Measurements from ENCODE around the gene PLAC8L1. TPM values are rescaled to one million over a fixed set of nuclear protein-coding genes. Genes with fewer than 3 reads are reported as not detected.
"Not testable (repeated sequence)": the region's sequence is repeated elsewhere in the genome, so short reads cannot be mapped to it uniquely, and the experiment has no call there.

Gene PLAC8L1
- total RNA-seq, 2 donors from 2014 or later: not detected

- Histone ChIP-seq H3K36me3 (peaks cover 68% of the 10 kb centered on the region), H3K4me3 (no peak overlapping the region), H3K9me3 (no peaks in the 10 kb centered on the region), H3K27me3 (no peaks in the 10 kb centered on the region), H3K27ac (no peak overlapping the region), H3K4me1 (peaks cover 0 to 5% of the 10 kb centered on the region in 2 donors)
- TF ChIP-seq CTCF (IDR thresholded peaks at IDR 0.05): no peak
- no peak for DNase-seq (ENCODE audit: low spot score)
These were observed 12.9 kb upstream of the PLAC8L1 start for GRCh38 chr5:146118322-146118721.

- H3K36me3 ChIP-seq: peaks cover 65% of the 10 kb centered on the region
- H3K4me3 ChIP-seq; H3K9me3 ChIP-seq; DNase-seq (ENCODE audit: low spot score); H3K27ac ChIP-seq; H3K27me3 ChIP-seq; H3K4me1 ChIP-seq: not testable (repeated sequence)
These were observed 11.8 kb upstream of the PLAC8L1 start for GRCh38 chr5:146117216-146117615.

GRCh38 chr5:146116361-146116760 lies 11.0 kb upstream of the PLAC8L1 start:
- no peaks in the 10 kb centered on the region for H3K9me3 ChIP-seq
- no peak for TF ChIP-seq CTCF (IDR thresholded peaks at IDR 0.05)
- peaks cover 57% of the 10 kb centered on the region for H3K36me3 ChIP-seq
- H3K27me3 ChIP-seq: no peaks in the 10 kb centered on the region
- H3K4me1 ChIP-seq: peaks cover 0 to 5% of the 10 kb centered on the region in 2 donors
- no peak for DNase-seq (ENCODE audit: low spot score)
- H3K27ac ChIP-seq: no peak overlapping the region
- no peak overlapping the region for H3K4me3 ChIP-seq

GRCh38 chr5:146112476-146112875 lies 7.1 kb upstream of the PLAC8L1 start:
- H3K27ac ChIP-seq: no peak overlapping the region
- no peak for DNase-seq (ENCODE audit: low spot score)
- no peaks in the 10 kb centered on the region for H3K9me3 ChIP-seq
- H3K36me3 ChIP-seq: peaks cover 19% of the 10 kb centered on the region
- no peak overlapping the region for H3K4me3 ChIP-seq
- H3K4me1 ChIP-seq: peaks cover 0 to 5% of the 10 kb centered on the region in 2 donors
- H3K27me3 ChIP-seq: no peaks in the 10 kb centered on the region
- no peak for TF ChIP-seq CTCF (IDR thresholded peaks at IDR 0.05)

GRCh38 chr5:146111409-146111808 lies 6.0 kb upstream of the PLAC8L1 start:
- TF ChIP-seq CTCF (IDR thresholded peaks at IDR 0.05): no peak
- Histone ChIP-seq H3K9me3 (no peaks in the 10 kb centered on the region), H3K36me3 (peaks cover 19% of the 10 kb centered on the region), H3K27me3 (no peaks in the 10 kb centered on the region), H3K4me3 (no peak overlapping the region), H3K27ac (no peak overlapping the region), H3K4me1 (peaks cover 0 to under 1% of the 10 kb centered on the region in 2 donors)
- no peak for DNase-seq (ENCODE audit: low spot score)

GRCh38 chr5:146109379-146109778 lies 4.0 kb upstream of the PLAC8L1 start:
- Histone ChIP-seq H3K4me1 (peaks cover 0 to 1% of the 10 kb centered on the region in 2 donors), H3K27me3 (no peaks in the 10 kb centered on the region), H3K27ac (no peak overlapping the region), H3K9me3 (no peaks in the 10 kb centered on the region), H3K4me3 (no peak overlapping the region), H3K36me3 (peaks cover 18% of the 10 kb centered on the region)
- no peak for TF ChIP-seq CTCF (IDR thresholded peaks at IDR 0.05)
- DNase-seq (ENCODE audit: low spot score): no peak

- not testable (repeated sequence) for H3K27ac ChIP-seq; H3K4me3 ChIP-seq; H3K9me3 ChIP-seq; DNase-seq (ENCODE audit: low spot score); H3K27me3 ChIP-seq; H3K4me1 ChIP-seq
- H3K36me3 ChIP-seq: peaks cover 14% of the 10 kb centered on the region
These were observed 3.5 kb upstream of the PLAC8L1 start for GRCh38 chr5:146108870-146109269.

Measured in right atrium auricular region (tissue), 2 donors.